Parathyroid adenoma (tissue), 2 donors: ENCODE results near the gene CRYBA4.

Experiments used
- H2AFZ ChIP-seq: fragments of 300-600 bp; sonication (generic); one replicate; pipeline ENCODE4 v1.7.0; 2017; ENCODE audit warnings: antibody characterized with exemption, mild to moderate bottlenecking
- H3K27ac ChIP-seq: fragments of 300-600 bp; sonication (generic); one replicate; pipeline ENCODE4 v1.7.0; 2017
- H3K27me3 ChIP-seq: fragments of 300-600 bp; sonication (generic); one replicate; pipeline ENCODE4 v1.7.0; 2017; ENCODE audit warnings: low read length; ENCODE audit not compliant: control insufficient read depth, insufficient read depth
- H3K36me3 ChIP-seq: fragments of 300-600 bp; sonication (generic); one replicate; pipeline ENCODE4 v1.7.0; 2017; ENCODE audit warnings: low read length; ENCODE audit not compliant: control insufficient read depth, insufficient read depth
- H3K4me1 ChIP-seq: fragments of 300-600 bp; sonication (generic); one replicate; pipeline ENCODE4 v1.7.0; 2017; ENCODE audit warnings: control low read depth
- H3K4me2 ChIP-seq: fragments of 300-600 bp; sonication (generic); one replicate; pipeline ENCODE4 v1.7.0; 2017; ENCODE audit warnings: low read length
- H3K4me3 ChIP-seq: fragments of 300-600 bp; sonication (generic); one replicate; pipeline ENCODE4 v1.7.0; 2017; ENCODE audit warnings: low read depth, low read length
- H3K79me2 ChIP-seq: fragments of 300-600 bp; sonication (generic); one replicate; pipeline ENCODE4 v1.7.0; 2017; ENCODE audit warnings: control low read depth
- H3K9ac ChIP-seq: fragments of 300-600 bp; sonication (generic); one replicate; pipeline ENCODE4 v1.7.0; 2017; ENCODE audit warnings: mild to moderate bottlenecking
- H3K9me3 ChIP-seq: fragments of 300-600 bp; sonication (generic); one replicate; pipeline ENCODE4 v1.7.0; 2017; ENCODE audit warnings: low read length; ENCODE audit not compliant: control insufficient read depth
- CTCF ChIP-seq: fragments of 300-600 bp; sonication (generic); IDR thresholded peaks from one replicate; pipeline ENCODE4 v1.7.0; 2017; ENCODE audit warnings: antibody characterized with exemption, mild to moderate bottlenecking
- donor health status: primary hyperparathyroidism.

Gene CRYBA4

GRCh38 chr22:26577081-26577480 lies 44.7 kb upstream of the CRYBA4 start:
- Histone ChIP-seq H3K27ac (no peak overlapping the region), H3K9ac (no peak overlapping the region), H3K4me1 (no peaks in the 10 kb centered on the region), H3K36me3 (no peaks in the 10 kb centered on the region), H3K27me3 (no peaks in the 10 kb centered on the region), H3K79me2 (no peaks in the 10 kb centered on the region), H2AFZ (no peak overlapping the region), H3K9me3 (no peaks in the 10 kb centered on the region), H3K4me2 (no peak overlapping the region), H3K4me3 (no peak overlapping the region)
- TF ChIP-seq CTCF, result no peak

DNA sequence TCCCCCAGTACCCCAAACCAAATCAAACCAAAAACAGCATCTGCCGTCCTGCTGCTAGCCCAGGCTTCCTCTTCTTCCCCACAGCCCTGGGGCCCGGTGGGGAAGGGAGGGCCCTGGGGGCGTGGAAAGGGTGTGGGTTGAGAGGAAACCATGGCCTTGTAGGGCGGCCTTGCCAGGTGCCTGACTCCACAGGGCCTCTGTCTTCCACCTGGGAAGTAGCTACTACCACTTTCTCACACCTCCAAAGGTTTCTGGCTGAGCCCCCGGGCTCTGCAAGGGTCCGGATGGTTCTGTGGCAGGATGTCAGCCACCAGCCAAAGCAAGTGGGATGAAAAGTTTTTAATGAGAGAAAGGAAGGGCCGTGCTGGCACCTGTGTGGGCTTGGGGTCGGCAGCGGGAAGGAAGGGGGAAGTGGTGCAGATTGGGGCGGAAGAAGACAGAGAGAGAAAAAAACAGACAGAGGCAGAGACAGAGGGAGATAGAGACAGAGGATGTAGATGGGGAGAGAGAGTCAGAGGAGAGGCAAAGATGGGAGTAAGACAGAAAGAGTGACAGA lies 42.4 kb upstream of the CRYBA4 start:
- Histone ChIP-seq H3K27ac (no peak overlapping the region), H3K36me3 (no peaks in the 10 kb centered on the region), H3K79me2 (no peaks in the 10 kb centered on the region), H3K9ac (no peak overlapping the region), H3K4me1 (no peaks in the 10 kb centered on the region), H3K4me3 (no peak overlapping the region), H2AFZ (no peak overlapping the region), H3K27me3 (no peaks in the 10 kb centered on the region), H3K4me2 (no peak overlapping the region), H3K9me3 (no peaks in the 10 kb centered on the region)
- no peak for TF ChIP-seq CTCF

DNA sequence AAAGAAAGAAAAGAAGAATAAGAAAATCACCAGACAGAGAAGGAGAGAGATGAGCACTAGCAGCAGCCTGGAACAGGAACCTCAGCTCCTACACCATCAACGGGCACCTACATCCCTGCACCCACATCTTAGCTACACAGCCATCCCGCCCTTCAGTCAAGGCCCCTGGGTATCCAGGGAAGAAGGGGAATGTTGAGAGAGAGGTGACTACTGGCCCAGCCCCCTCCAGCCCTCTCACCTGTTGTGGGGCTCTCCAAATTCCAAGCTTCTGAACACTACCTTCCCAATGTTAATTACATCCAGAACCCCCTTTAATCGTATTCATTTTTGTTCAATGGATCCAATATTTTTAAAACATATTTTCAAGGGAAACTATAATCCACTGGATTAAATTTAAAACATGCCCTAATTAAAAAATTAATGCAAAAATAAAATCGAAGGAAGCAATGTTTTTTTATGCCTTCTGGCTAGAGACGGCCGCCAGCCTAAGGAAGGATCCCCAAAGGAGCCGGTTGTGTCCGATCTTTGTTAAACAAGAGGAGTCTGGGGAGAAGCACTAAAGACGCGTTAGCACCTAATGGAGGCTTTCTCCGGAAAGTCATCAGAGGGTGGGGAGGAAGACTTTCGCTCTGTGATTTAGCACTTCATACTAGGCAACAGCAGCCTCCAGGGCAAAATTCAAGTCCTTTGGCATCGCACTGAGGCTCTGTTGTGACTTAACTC lies 41.4 kb upstream of the CRYBA4 start:
- Histone ChIP-seq H3K36me3 (no peaks in the 10 kb centered on the region), H3K4me3 (no peak overlapping the region), H3K79me2 (no peaks in the 10 kb centered on the region), H3K27me3 (no peaks in the 10 kb centered on the region), H3K9me3 (no peaks in the 10 kb centered on the region), H3K9ac (no peak overlapping the region), H3K27ac (no peak overlapping the region), H3K4me2 (no peak overlapping the region), H2AFZ (no peak overlapping the region), H3K4me1 (no peaks in the 10 kb centered on the region)
- no peak for TF ChIP-seq CTCF

DNA sequence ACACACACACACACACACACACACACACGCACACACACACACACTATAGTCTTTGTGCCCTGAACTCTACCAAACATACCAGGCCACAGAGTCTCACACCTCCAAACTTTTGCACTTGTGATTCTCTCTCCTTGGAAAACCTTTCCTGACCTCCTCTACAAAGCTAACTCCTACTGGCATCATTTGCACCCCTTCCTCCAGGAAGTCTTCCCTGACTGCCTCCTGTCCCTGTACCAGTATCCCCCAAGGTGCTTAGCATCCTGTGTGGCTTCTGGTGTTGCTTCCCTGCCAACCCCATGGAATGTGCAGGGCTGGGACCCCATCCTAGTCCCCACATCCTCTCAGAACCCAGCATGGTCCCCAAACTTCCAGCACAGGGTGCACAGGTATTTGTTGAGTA lies 40.7 kb upstream of the CRYBA4 start:
- no peaks in the 10 kb centered on the region for H3K9me3 ChIP-seq
- no peak overlapping the region for H3K27ac ChIP-seq
- H3K4me2 ChIP-seq, result no peak overlapping the region
- no peaks in the 10 kb centered on the region for H3K36me3 ChIP-seq
- no peak overlapping the region for H2AFZ ChIP-seq
- H3K79me2 ChIP-seq, result no peaks in the 10 kb centered on the region
- H3K4me1 ChIP-seq, result no peaks in the 10 kb centered on the region
- TF ChIP-seq CTCF, result no peak
- H3K9ac ChIP-seq, result no peak overlapping the region
- no peak overlapping the region for H3K4me3 ChIP-seq
- no peaks in the 10 kb centered on the region for H3K27me3 ChIP-seq
